CD8-positive, alpha-beta memory T cell (primary cell): Measurements from ENCODE around the gene WAPL. TPM values are rescaled to one million over a fixed set of nuclear protein-coding genes. Genes with fewer than 3 reads are reported as not detected.

Experiments
- CTCF ChIA-PET: fragments of 350-600 bp; sonication (Branson Sonifier 250); formaldehyde crosslinking; loops from one replicate; lab custom pipeline; 2021; ENCODE audit warnings: antibody characterized with exemption; lab: Charles Lee
- POLR2A ChIA-PET: fragments of 350-600 bp; sonication (Branson Sonifier 250); formaldehyde crosslinking; loops from one replicate; lab custom pipeline; 2021; ENCODE audit warnings: antibody characterized with exemption; lab: Charles Lee
- DNase-seq, 5 donors: peaks; one replicate each; pipeline versions ENCODE4 v3.0.0 to v3.0.0-alpha.2; 2020 to 2022; ENCODE audit warnings: mixed read lengths in 1 of 5
- H3K27ac ChIP-seq: one replicate; pipeline ENCODE4 v1.7.0; 2013; ENCODE audit warnings: low read depth, mild to moderate bottlenecking, low read length, moderate library complexity
- H3K27me3 ChIP-seq: 2 replicates; pipeline ENCODE4 v1.7.0; 2013; ENCODE audit warnings: low read length, mild to moderate bottlenecking; ENCODE audit not compliant: insufficient read depth, poor library complexity, severe bottlenecking
- H3K36me3 ChIP-seq: 2 replicates; pipeline ENCODE4 v1.7.0; 2013; ENCODE audit warnings: mild to moderate bottlenecking, low read length, moderate library complexity; ENCODE audit not compliant: insufficient read depth
- H3K4me1 ChIP-seq: 2 replicates; pipeline ENCODE4 v1.7.0; 2013; ENCODE audit warnings: mild to moderate bottlenecking, low read length, moderate library complexity; ENCODE audit not compliant: insufficient read depth
- H3K4me3 ChIP-seq: 2 replicates; pipeline ENCODE4 v1.7.0; 2013; ENCODE audit warnings: mild to moderate bottlenecking, low read length
- H3K9me3 ChIP-seq: 2 replicates; pipeline ENCODE4 v1.7.0; 2013; ENCODE audit warnings: mild to moderate bottlenecking, low read length
- H3K27ac Mint-ChIP-seq, 8 donors: one replicate each; pipeline ENCODE4 v1.8.0; 2020 to 2021; ENCODE audit warnings: mixed read lengths in 8 of 8, mild to moderate bottlenecking in 6 of 8, inconsistent platforms in 3 of 8, moderate library complexity in 3 of 8
- H3K27me3 Mint-ChIP-seq, 2 donors: one replicate each; pipeline ENCODE4 v1.8.0; 2020 to 2021; ENCODE audit warnings: mixed read lengths in 2 of 2, mild to moderate bottlenecking in 1 of 2, moderate library complexity in 1 of 2
- H3K36me3 Mint-ChIP-seq, 3 donors: one replicate each; pipeline ENCODE4 v1.8.0; 2020 to 2021; ENCODE audit warnings: mixed read lengths in 3 of 3, inconsistent platforms in 1 of 3, mild to moderate bottlenecking in 1 of 3
- H3K4me1 Mint-ChIP-seq, 3 donors: one replicate each; pipeline ENCODE4 v1.8.0; 2020 to 2021; ENCODE audit warnings: mixed read lengths in 3 of 3, inconsistent platforms in 1 of 3, mild to moderate bottlenecking in 1 of 3
- H3K4me3 Mint-ChIP-seq, 7 donors: one replicate each; pipeline ENCODE4 v1.8.0; 2020 to 2021; ENCODE audit warnings: mixed read lengths in 7 of 7, mild to moderate bottlenecking in 6 of 7, moderate library complexity in 4 of 7, inconsistent platforms in 2 of 7
- H3K9me3 Mint-ChIP-seq, 5 donors: one replicate each; pipeline ENCODE4 v1.8.0; 2020 to 2022; ENCODE audit warnings: mixed read lengths in 5 of 5, mild to moderate bottlenecking in 3 of 5, moderate library complexity in 2 of 5, inconsistent platforms in 1 of 5
- polyA plus RNA-seq: library from polyadenylated mRNA; unstranded; fragments of 300-500 nt; fragmentation: Illumina TruSeq; gene quantifications from one replicate; pipeline ENCODE4 v1.2.3, GENCODE V29; 2021
- total RNA-seq, 2 experiments: library from RNA; stranded (reverse); gene quantifications; one replicate each; pipeline ENCODE4 v1.2.3, GENCODE V29; 2021

The WAPL gene
- total and polyA plus RNA-seq, 3 experiments from 2014 or later, result 41.9 to 54.2 (median 49.7) TPM

DNA sequence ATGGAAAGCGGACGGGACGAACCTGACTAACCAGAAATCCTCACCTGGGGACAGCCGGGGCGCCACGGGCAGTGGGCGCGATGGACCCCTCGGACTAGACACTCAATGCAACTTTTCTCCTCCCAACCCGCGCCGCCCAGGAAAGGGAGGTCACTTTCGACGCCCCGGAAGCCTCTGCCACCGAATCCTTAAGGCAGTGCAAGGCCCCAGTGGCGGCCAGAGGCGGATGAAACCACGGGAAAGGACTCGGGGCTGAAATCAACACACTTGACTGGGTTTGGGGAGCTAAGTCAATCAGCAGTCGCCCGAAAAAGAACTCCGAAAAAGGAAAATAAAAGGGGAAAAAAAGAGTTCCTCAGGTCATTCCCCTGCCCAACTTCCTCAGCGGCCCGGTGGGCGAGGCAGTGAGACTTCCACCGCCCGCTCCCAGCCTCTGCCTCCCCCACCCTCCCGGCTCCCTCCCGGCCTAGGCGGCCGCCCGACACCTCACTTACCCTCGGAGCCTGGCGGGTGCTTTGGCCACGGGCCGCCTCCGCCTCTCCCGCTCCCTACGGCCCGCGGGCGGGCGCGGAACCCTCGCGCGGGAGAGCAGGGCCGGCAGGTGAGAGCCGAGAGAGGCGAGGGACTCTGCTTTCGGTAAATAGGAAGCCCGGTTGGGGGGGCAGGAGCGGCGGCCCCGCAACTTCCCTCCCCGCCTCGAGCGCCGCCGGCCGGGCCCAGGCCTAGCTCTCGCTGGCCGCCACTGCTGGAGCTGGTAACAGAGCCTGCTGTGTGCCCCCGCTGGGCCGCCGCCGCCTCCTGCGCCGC is 518 bp downstream of the WAPL start:
- Histone ChIP-seq H3K27ac (peak overlapping the region; percentile 89), H3K4me3 (peak overlapping the region; percentile 85), H3K36me3 (peaks cover 3% of the 10 kb centered on the region), H3K27me3 (no peaks in the 10 kb centered on the region), H3K4me1 (peaks cover 52% of the 10 kb centered on the region), H3K9me3 (no peaks in the 10 kb centered on the region)
- peak overlapping the region; percentile 93 to 97 (median 95) for H3K4me3 Mint-ChIP-seq
- DNase-seq, result peak; percentile 27 to 60 (median 44)
- H3K27ac Mint-ChIP-seq, result peak overlapping the region; percentile 89 to 98 (median 94)
- no peaks in the 10 kb centered on the region for H3K9me3 Mint-ChIP-seq
- no peaks in the 10 kb centered on the region for H3K27me3 Mint-ChIP-seq
- CTCF ChIA-PET, result interaction anchor here (1.0 to 2.5 kb wide), 2 partner anchors 9 to 121 kb away, joined by 4 to 10 read pairs; no protein-coding TSS in a partner anchor
- peaks cover 60 to 82% (median 79%) of the 10 kb centered on the region in 3 donors for H3K4me1 Mint-ChIP-seq
- POLR2A ChIA-PET, result interaction anchor here (0.6 to 1.6 kb wide), 6 partner anchors 13 to 121 kb away, joined by 3 to 5 read pairs (median 3); no protein-coding TSS in a partner anchor
- peaks cover 0 to 33% (median 7%) of the 10 kb centered on the region in 3 donors for H3K36me3 Mint-ChIP-seq

DNA sequence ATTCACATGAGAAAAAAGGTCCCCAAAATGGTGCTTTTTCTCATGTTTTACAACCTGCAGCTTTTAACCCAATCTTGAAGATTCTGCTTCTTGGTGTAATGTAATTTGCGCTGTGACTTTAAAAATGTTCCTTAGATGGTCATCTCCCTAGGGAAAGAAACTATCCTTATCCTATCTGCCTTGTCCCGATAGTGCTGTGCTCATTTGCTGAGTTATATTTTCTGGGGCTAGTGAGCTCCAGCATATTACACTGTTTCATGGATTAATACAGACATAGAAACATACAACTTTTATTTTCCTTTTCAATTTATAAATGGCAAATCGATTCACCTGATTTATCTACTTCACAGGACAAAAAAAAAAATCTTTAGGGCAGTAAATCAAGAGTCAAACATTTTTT is 2.8 kb downstream of the WAPL start:
- Histone ChIP-seq H3K36me3 (peaks cover 8% of the 10 kb centered on the region), H3K4me1 (peaks cover 68% of the 10 kb centered on the region), H3K27me3 (no peaks in the 10 kb centered on the region), H3K27ac (no peak overlapping the region), H3K4me3 (no peak overlapping the region), H3K9me3 (no peaks in the 10 kb centered on the region)
- Mint-ChIP-seq H3K4me3 (peak overlapping the region; percentile 9 to 95 (median 60)), H3K36me3 (peaks cover under 1 to 53% (median 12%) of the 10 kb centered on the region in 3 donors), H3K9me3 (no peaks in the 10 kb centered on the region), H3K4me1 (peaks cover 74 to 89% (median 85%) of the 10 kb centered on the region in 3 donors), H3K27me3 (no peaks in the 10 kb centered on the region), H3K27ac (peak overlapping the region in 4 of 8 donors; percentile 4 to 67 (median 44))
- ChIA-PET POLR2A (no interaction called here), CTCF (interaction anchor here (1.3 kb wide), 1 partner anchor 119 kb away, joined by 5 read pairs; no protein-coding TSS in a partner anchor)
- no peak for DNase-seq

DNA sequence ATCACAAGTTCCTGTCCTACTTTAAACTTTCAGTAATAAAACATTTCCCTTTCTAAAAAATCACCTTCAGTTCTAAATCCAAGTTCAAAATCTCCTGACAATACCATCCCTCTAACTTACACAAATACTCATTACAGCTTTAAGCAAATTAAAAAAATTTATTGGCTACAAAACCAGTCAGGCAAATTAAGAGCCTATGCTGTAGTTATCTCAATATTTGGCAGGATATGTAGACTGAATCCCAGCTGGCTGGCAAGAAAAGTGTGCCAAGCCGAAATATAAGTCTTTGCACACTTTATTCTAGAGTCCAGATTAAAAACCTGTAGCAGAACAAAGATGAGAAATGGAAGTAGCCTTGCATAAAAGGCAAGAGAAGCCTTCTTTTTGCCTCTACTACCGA is 9.5 kb downstream of the WAPL start:
- H3K4me1 ChIP-seq, result peaks cover 57% of the 10 kb centered on the region
- peak overlapping the region in 4 of 7 donors; percentile 1 to 43 (median 12) for H3K4me3 Mint-ChIP-seq
- H3K4me3 ChIP-seq, result no peak overlapping the region
- peak overlapping the region in 5 of 8 donors; percentile 10 to 85 (median 64) for H3K27ac Mint-ChIP-seq
- H3K27me3 Mint-ChIP-seq, result no peaks in the 10 kb centered on the region
- CTCF ChIA-PET, result interaction anchor here (1.3 kb wide), 1 partner anchor 9 kb away, joined by 4 read pairs; the partner anchor contains the start of gene WAPL
- no peaks in the 10 kb centered on the region for H3K9me3 ChIP-seq
- DNase-seq, result no peak
- POLR2A ChIA-PET, result no interaction called here
- H3K9me3 Mint-ChIP-seq, result no peaks in the 10 kb centered on the region
- peaks cover 3 to 56% (median 12%) of the 10 kb centered on the region in 3 donors for H3K36me3 Mint-ChIP-seq
- H3K27ac ChIP-seq, result no peak overlapping the region
- no peaks in the 10 kb centered on the region for H3K27me3 ChIP-seq
- peaks cover 48 to 64% (median 61%) of the 10 kb centered on the region in 3 donors for H3K4me1 Mint-ChIP-seq
- peaks cover 9% of the 10 kb centered on the region for H3K36me3 ChIP-seq

DNA sequence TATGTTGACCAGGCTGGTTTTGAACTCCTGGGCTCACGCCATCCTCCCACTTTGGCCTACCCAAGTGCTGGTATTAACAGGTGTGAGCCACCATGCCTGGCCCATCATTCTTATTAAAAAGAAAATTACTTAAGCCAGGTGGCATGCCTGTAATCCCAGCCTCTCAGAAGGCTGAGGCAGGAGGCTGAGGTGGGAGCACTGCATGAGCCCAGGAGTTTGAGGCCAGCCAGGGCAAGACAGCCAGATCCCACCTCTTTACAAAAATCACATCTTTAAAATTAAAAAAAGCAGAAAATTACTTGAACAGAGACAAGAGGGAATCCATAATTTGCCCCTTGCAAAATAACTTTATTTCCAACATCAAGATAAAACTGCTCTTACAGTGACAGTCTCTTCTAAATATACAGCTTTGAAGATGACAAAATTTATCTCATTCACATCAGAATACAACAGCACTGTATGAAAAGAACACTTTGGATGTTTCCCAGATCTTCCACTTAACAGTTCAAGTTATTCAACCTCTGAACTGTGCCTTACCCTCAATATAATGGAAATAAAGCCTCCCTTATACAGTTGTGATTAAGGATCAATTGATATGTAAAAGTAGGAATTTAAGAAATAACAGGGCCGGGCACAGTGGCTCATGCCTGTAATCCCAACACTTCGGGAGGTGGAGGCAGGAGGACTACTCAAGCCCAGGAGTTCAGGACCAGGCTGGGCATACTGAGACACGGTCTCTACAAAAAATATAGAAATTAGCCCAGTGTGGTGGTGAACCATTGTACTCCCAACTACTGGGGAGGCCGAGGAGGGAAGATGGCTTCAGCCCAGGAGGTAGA is 10.3 kb downstream of the WAPL start:
- POLR2A ChIA-PET, result no interaction called here
- no peak overlapping the region for H3K27ac ChIP-seq
- peaks cover 52% of the 10 kb centered on the region for H3K4me1 ChIP-seq
- Mint-ChIP-seq H3K9me3 (no peaks in the 10 kb centered on the region), H3K4me3 (peak overlapping the region in 1 of 7 donors; percentile 3), H3K4me1 (peaks cover 46 to 58% (median 55%) of the 10 kb centered on the region in 3 donors), H3K36me3 (peaks cover 3 to 51% (median 7%) of the 10 kb centered on the region in 3 donors), H3K27ac (peak overlapping the region in 2 of 8 donors; percentile 47 to 94), H3K27me3 (no peaks in the 10 kb centered on the region)
- CTCF ChIA-PET, result interaction anchor here (1.3 to 1.6 kb wide), 2 partner anchors 10 to 111 kb away, joined by 3 to 4 read pairs; partner anchors contain the start of gene WAPL
- H3K27me3 ChIP-seq, result no peaks in the 10 kb centered on the region
- H3K4me3 ChIP-seq, result no peak overlapping the region
- H3K36me3 ChIP-seq, result peaks cover 9% of the 10 kb centered on the region
- no peak for DNase-seq
- H3K9me3 ChIP-seq, result no peaks in the 10 kb centered on the region

DNA sequence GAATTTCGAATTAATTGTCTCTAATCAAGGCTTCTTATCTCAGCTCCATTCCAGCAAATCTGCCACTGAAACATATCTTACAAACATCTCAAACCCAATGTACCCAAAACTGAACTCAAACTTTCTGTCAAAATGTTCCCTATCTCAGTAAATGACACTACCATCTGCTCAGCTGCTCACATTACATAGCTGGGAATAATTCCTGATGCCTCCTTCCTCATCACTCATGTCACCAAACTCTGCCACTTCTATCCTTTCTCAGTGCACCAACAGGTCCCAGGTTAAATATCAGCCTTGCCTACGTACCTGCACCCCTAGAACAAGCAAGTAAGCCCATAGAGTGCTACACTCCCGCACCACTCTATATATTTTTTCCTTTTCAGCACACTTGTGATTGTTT is 12.4 kb downstream of the WAPL start:
- H3K4me1 Mint-ChIP-seq, result peaks cover 34 to 54% (median 40%) of the 10 kb centered on the region in 3 donors
- ChIA-PET CTCF (no interaction called here), POLR2A (no interaction called here)
- peaks cover 2 to 40% (median 3%) of the 10 kb centered on the region in 3 donors for H3K36me3 Mint-ChIP-seq
- Histone ChIP-seq H3K36me3 (peaks cover 5% of the 10 kb centered on the region), H3K4me1 (peaks cover 42% of the 10 kb centered on the region), H3K27ac (no peak overlapping the region), H3K4me3 (no peak overlapping the region), H3K27me3 (no peaks in the 10 kb centered on the region), H3K9me3 (no peaks in the 10 kb centered on the region)
- no peak overlapping the region for H3K27ac Mint-ChIP-seq
- no peak for DNase-seq
- H3K4me3 Mint-ChIP-seq, result no peak overlapping the region
- no peaks in the 10 kb centered on the region for H3K9me3 Mint-ChIP-seq
- no peaks in the 10 kb centered on the region for H3K27me3 Mint-ChIP-seq

DNA sequence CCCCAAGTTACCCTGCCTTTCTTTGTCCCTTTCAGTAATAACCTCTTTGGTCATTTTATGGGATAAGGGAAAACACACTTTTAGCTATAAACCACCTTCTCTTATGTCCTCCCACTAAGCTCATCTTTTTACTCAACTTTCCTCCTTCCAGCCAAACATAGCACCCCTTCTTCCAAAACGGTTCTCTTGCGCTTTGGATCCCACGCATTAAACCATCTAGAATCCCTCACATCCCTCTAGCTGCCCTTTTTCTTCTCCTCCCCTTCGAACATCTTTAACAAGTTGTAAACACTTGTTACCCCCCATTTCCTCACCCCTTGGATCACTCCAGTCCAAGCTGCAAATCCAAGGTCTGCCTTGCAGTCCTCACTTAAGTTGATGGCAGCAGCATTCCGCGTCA is 13.4 kb downstream of the WAPL start:
- Mint-ChIP-seq H3K36me3 (peaks cover 0 to 38% (median 2%) of the 10 kb centered on the region in 3 donors), H3K27me3 (no peaks in the 10 kb centered on the region), H3K9me3 (no peaks in the 10 kb centered on the region), H3K4me1 (peaks cover 26 to 51% (median 33%) of the 10 kb centered on the region in 3 donors), H3K27ac (no peak overlapping the region), H3K4me3 (no peak overlapping the region)
- H3K4me3 ChIP-seq, result no peak overlapping the region
- no peaks in the 10 kb centered on the region for H3K9me3 ChIP-seq
- H3K27me3 ChIP-seq, result no peaks in the 10 kb centered on the region
- H3K4me1 ChIP-seq, result peaks cover 34% of the 10 kb centered on the region
- peaks cover 5% of the 10 kb centered on the region for H3K36me3 ChIP-seq
- H3K27ac ChIP-seq, result no peak overlapping the region
- CTCF ChIA-PET, result interaction anchor here (0.8 kb wide), 1 partner anchor 108 kb away, joined by 3 read pairs; no protein-coding TSS in a partner anchor
- DNase-seq, result no peak
- POLR2A ChIA-PET, result no interaction called here

DNA sequence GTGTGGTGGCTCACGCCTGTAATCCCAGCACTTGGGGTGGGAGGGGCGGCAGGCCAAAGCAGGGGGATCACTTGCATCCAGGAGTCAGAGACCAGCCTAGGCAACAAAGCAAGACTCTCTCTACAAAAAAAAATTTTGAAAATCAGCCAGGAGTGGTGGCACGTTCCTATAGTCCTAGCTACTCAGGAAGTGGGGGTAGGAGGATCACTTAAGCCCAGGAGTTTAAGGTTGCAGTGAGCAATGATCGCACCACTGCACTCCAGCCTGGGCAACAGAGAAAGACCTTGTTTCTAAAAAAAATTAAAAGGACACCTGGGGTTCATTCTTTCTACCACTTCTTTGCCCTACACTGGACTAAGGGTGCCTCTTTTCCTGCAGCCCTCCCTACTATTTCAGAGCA is 15.1 kb downstream of the WAPL start:
- H3K27ac Mint-ChIP-seq, result peak overlapping the region in 5 of 8 donors; percentile 38 to 83 (median 79)

More for the DNA sequence above, 15.1 kb downstream of the WAPL start:
- H3K4me3 ChIP-seq, result no peak overlapping the region
- H3K36me3 ChIP-seq, result peaks cover 5% of the 10 kb centered on the region
- no peaks in the 10 kb centered on the region for H3K27me3 ChIP-seq
- Mint-ChIP-seq H3K9me3 (no peaks in the 10 kb centered on the region), H3K36me3 (peaks cover 0 to 42% (median 3%) of the 10 kb centered on the region in 3 donors), H3K4me1 (peaks cover 27 to 54% (median 34%) of the 10 kb centered on the region in 3 donors), H3K27me3 (no peaks in the 10 kb centered on the region), H3K4me3 (peak overlapping the region in 4 of 7 donors; percentile 27 to 56 (median 44))
- no peaks in the 10 kb centered on the region for H3K9me3 ChIP-seq
- ChIA-PET POLR2A (no interaction called here), CTCF (interaction anchor here (1.1 kb wide), 1 partner anchor 17 kb away, joined by 3 read pairs; no protein-coding TSS in a partner anchor)
- no peak overlapping the region for H3K27ac ChIP-seq
- DNase-seq, result no peak
- peaks cover 22% of the 10 kb centered on the region for H3K4me1 ChIP-seq
